NCI-H82 treated with DMSO at 0.1 percent for 48 hours (cell line): ENCODE measurements around the gene HEYL.
A peak's percentile ranks its signal among the peaks of the same experiment; 100 is the strongest.
"Not testable (repeated sequence)": the region's sequence is repeated elsewhere in the genome, so short reads cannot be mapped to it uniquely, and the experiment has no call there.

Experiments used
- DNase-seq: peaks from one replicate; lab custom pipeline; 2025; ENCODE audit not compliant: unreplicated experiment; lab: John Stamatoyannopoulos, UW

HEYL gene

DNA sequence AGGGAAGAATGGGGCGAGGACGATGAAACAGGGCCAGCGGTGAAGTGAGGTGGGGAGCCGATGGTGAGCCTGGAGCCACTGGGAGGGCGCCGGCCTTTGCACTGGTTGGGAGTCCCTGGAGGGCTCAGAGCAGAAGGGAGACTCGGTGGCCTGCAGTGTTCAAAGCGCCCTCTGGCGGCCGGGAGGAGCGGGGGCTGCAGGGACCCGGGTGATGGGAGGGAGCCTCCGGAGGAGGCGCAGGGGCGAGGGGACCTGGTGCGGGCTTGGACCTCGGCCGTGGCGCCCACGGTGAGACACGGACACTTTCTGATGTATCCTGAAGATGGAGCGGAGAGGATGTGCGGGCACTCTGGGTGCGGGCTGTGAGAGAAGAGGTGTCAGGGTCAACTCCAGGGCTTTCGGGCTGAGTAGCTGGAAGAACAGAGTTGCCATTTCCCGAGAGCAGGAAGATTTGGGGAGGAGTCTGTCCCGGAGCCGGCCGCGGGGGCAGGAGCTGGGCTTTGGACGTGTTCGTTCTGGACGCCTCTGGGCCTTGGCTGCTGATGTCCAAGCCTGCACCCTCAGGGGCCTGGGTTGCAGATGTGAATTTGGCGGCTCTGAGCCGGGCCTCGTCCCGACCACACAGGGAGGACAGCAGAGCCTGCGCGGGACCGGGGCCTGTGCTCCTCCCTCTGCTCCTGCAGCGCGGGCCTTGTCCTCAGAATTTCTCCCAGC is 29.7 kb downstream of the HEYL start:
- DNase-seq, result peak; percentile 54

DNA sequence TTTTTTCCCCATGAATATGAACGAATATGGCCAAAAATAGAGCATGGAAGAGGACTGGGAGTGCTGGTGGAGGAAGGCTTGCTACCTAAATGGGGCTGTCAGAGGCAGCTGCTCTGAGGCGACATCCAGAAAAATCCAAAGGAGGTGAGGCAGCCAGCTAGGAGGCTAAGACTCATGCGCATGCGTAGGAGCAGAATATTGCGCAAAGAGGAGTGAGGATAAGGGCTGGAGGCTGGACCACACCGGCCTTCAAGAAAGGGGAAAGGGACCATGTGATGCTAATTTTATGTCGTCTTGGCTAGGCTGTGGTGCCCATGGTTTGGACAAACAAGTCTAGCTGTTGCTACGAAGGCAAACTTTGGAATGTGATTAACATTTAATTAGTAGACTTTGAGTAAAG is 30.5 kb downstream of the HEYL start:
- no peak for DNase-seq

DNA sequence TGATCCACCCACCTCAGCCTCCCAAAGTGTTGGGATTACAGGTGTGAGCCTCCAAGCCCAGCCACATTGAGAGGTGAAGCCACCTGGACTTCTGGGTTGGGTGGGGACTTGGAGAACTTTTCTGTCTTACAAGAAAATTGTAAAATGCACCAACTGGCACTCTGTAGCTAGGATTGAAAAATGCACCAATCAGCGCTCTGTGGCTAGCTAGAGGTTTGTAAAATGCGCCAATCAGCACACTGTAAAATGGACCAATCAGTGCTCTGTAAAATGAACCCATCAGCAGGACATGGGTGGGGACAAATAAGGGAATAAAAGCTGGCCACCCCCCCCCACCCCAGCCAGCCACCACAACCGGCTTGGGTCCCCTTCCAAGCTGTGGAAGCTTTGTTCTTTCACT is 35.8 kb downstream of the HEYL start:
- not testable (repeated sequence) for DNase-seq

DNA sequence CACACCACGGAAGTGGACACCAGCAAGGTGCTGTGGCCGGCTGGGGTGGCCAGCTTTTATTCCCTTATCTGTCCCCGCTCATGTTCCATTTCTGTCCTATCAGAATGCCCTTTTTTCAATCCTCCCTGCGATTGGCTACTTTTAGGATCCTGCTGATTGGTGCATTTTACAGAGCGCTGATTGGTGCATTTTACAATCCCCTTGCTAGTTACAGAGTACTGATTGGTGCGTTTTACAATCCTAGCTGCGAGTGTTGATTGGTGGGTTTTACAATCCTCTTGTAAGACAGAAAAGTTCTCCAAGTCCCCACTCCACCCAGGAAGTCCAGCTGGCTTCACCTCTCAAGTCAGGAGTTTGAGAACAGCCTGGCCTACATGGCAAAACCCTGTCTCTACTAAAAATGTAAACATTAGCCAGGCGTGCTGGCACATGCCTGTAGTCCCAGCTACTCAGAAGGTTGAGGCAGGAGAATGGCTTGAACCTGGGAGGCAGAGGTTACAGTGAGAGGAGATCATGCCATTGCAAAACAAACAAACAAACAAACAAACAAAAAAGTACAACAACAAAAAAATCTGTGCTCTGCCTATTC is 37.7 kb downstream of the HEYL start:
- not testable (repeated sequence) for DNase-seq

- no peak for DNase-seq
Measured at GRCh38 chr1:39596163-39596562, 43.3 kb downstream of the HEYL start.

DNA sequence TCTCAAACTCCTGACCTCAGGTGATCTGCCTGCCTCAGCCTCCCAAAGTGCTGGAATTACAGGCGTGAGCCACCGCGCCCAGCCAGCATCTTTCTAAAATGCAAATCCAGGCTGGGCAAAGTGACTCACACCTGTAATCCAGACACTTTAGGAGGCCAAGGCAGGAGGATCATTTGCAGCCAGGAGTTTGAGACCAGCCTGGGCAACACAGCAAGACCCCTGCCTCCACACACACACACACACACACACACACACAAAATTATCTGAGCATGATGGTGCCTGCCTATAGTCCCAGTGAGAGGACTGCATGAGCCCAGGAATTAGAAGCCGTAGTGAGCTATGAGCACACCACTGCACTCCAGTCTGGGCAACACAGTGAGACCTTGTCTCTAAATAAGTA is 46.1 kb downstream of the HEYL start:
- DNase-seq, result no peak

- no peak for DNase-seq
Measured at GRCh38 chr1:39592069-39592468, 47.4 kb downstream of the HEYL start.

DNA sequence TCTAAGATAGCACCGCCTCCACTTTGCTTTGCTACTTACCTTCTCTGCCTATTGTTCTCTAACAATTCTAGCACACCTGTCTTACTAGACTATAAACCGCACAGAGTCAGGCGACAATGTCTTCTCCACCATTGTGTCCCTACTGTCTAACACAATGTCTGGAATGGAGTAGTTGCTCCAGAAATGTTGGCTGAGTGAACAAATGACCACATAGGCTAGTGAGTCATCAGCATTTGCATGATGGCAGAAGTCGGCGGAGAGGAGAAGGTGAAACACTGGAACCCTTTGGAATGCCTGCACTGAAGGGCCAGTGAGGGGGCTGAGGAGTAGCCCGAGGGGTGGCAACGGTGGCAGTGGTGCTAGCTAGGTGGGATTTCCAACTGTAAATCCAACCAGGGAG is 48.9 kb downstream of the HEYL start:
- DNase-seq, result no peak

DNA sequence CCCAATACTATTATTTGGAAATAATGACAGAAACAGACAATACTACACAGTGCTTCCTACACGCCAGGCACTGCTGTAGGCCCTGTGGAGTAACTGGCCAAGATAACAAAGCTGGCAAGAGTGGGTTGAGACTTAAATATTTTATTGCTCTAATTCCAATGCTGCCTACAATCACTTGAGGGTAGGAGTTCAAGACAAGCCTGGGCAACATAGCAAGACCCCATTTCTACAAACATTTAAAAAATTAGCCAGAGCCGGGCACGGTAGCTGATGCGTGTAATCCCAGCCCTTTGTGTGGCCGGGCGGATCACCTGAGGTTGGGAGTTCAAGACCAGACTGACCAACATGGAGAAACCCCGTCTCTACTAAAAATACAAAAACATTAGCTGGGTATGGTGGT is 53.5 kb downstream of the HEYL start:
- no peak for DNase-seq

DNA sequence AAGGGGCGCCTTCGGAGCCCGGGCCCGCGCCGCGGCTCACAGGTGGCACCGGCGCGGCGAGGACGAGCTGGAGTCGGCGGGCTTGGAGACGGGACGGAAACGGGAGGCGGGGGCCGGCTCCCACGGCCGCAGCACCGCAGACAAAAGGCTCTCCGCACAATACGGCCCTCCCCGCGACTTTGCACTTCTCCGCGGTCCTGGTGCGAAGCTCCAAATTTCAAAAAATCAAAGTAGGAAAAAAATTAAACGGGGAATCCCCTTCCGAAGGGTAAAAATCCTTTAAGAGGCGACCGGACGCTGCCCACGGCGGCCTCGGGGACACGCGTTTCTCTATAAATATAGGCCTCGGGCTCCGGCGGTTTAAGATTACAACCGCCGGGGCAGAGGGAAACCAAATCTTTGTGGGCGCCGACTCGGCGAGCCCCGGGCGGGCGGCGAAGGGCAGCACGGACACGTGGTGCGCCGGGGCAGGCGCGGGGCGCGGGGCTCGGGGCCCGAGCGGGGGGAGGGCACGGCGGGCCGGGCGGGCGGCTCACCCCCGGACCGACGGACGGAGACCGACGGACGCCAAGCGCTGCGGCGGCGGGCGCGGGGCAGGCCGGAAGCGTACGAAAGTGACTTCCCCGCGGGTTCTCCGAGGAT is 63.3 kb downstream of the HEYL start:
- no peak for DNase-seq

DNA sequence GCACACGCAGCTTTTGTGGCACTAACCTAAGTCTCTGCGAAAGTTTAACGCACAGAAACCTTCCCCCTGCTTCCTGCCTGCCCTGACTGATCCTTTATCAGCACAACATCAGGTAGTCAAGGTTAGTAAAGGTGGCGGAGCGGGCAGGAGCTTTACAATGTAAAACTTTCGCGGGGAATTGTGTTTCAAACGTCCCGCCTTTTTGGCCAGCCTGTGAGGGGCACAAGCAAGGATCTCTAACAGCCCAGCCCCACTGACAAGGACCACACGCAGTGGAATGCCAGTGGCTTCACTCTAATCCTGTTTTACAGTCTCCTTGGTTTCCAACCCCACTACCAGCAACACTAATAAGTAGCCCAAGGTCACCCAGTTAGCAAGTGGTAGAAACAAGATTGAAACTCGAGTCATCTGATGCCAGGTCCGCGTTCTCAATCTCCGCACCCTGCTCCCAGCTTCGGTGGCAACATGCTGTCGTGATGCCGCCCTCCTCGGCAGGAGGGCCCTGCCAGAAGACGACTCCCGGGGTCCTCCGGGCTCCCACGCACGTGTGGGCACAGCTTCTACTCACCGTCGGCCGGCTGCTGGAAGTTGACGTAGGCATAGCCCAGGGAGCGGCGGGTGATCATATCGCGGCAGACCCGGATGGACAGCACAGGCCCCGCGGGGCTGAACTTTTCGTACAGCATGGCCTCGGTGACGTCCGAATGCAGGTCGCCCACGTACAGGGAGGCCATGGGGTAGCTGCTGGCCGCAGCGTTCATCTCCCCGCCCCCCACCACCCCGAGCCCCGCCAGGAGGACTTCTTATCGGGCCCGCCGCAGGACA is 64.0 kb downstream of the HEYL start:
- DNase-seq, result no peak

DNA sequence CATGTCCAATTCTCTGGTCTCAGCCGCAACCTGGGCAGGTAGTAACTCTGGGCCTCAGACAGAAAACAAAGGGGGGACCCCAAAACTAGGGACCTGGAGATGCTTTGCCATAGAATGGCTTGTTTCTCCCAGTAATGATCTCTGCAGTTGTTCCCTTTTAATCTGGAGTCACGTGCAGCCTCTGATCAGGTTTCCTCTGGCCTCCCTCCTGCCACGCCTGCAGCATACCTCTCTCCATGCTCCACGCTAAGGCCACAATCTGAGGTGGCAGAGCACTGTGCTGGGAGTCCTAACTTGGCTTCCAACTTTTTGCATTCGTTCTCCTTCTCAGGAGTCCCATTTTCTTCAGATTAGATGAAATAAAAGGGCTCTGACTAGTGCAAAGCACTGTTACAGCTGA is 64.8 kb downstream of the HEYL start:
- DNase-seq, result no peak
